OCI-LY1 (cell line): ENCODE results near the gene ZNF547.

Experiments
- CTCF ChIP-seq: fragments of 200-600 bp; sonication (generic), shearing (Covaris generic); IDR thresholded peaks from 2 replicates; pipeline ENCODE4 v1.5.1; 2017; ENCODE audit warnings: mild to moderate bottlenecking, antibody characterized with exemption, low read length, moderate library complexity, mixed read lengths
- EZH2 ChIP-seq: fragments of 200-600 bp; sonication (generic), shearing (Covaris generic); IDR thresholded peaks from 2 replicates; pipeline ENCODE4 v1.8.0; 2017; ENCODE audit warnings: borderline replicate concordance, mixed run types, mild to moderate bottlenecking, antibody characterized with exemption, low read length, moderate library complexity, mixed read lengths

- TF ChIP-seq EZH2, result no peak
- no peak for TF ChIP-seq CTCF
These were observed 41.6 kb upstream of the ZNF547 start for GRCh38 chr19:57321751-57322150.
